HCT116 (cell line): Measurements from ENCODE around the gene FBXO42. TPM values are rescaled to one million over a fixed set of nuclear protein-coding genes. Genes with fewer than 3 reads are reported as not detected.

ENCODE experiments used
- ATAC-seq: fragments of 200-7000 bp; cut with Tn5 transposase; 2 replicates; pipeline ENCODE4 v1.9.1; 2020; ENCODE audit warnings: mild to moderate bottlenecking, moderate library complexity
- BruUV-seq: library from RNA; stranded (reverse); fragments of 400-500 nt; replicated peaks from 2 replicates; lab custom pipeline; 2021; lab: Mats Ljungman, UMichigan
- CTCF ChIA-PET: fragments of 300-600 bp; sonication (Branson Sonifier 250); formaldehyde crosslinking; loops from one replicate; lab custom pipeline; 2021; ENCODE audit warnings: antibody characterized with exemption; lab: Charles Lee
- POLR2A ChIA-PET: fragments of 300-600, 350-600 bp; sonication (Branson Sonifier 250); formaldehyde crosslinking; loops from one replicate; lab custom pipeline; 2021; ENCODE audit warnings: antibody characterized with exemption; lab: Charles Lee
- RAD21 ChIA-PET, 2 experiments: fragments of 300-600 bp; sonication (Branson Sonifier 250); formaldehyde crosslinking; loops; one replicate each; lab custom pipeline; 2023; ENCODE audit warnings: low total read pairs in 2 of 2; ENCODE audit not compliant: uncharacterized antibody in 2 of 2, unreplicated experiment in 2 of 2, low non-redundant PET in 1 of 2; lab: Charles Lee
- DNase-seq: peaks from one replicate; pipeline ENCODE4 v3.0.0-alpha.2; 2010; ENCODE audit warnings: low read depth, low spot score
- H2AFZ ChIP-seq: fragments of 200-600 bp; shearing (Covaris generic), sonication (generic); 2 replicates; pipeline ENCODE4 v1.6.1; 2017; ENCODE audit warnings: low read depth, mixed run types, mixed read lengths, antibody characterized with exemption, low read length; ENCODE audit not compliant: poor library complexity, severe bottlenecking
- H3K27ac ChIP-seq: 2 replicates; pipeline ENCODE4 v1.5.1; 2012; ENCODE audit warnings: low read depth, low read length
- H3K27me3 ChIP-seq: fragments of 200-600 bp; sonication (generic); 2 replicates; pipeline ENCODE4 v1.6.1; 2016; ENCODE audit warnings: mixed run types, low read length, mixed read lengths; ENCODE audit not compliant: insufficient read depth
- H3K36me3 ChIP-seq, 2 experiments: fragments of 200-500 bp in 1 of 2; fragments of 200-600 bp in 1 of 2; sonication (Bioruptor generic) in 1 of 2; sonication (generic) in 1 of 2; 2 replicates each; pipeline versions ENCODE4 v1.5.1 to v1.6.1; 2014 to 2016; ENCODE audit warnings: low read length in 2 of 2, inconsistent platforms in 1 of 2, mixed read lengths in 1 of 2, mixed run types in 1 of 2; ENCODE audit not compliant: insufficient read depth in 2 of 2, control insufficient read depth in 1 of 2
- H3K4me1 ChIP-seq, 2 experiments: fragments of 200-600 bp in 1 of 2; sonication (generic) in 1 of 2; 2 replicates each; pipeline versions ENCODE4 v1.5.1 to v1.6.1; 2012 to 2017; ENCODE audit warnings: low read length in 2 of 2, inconsistent platforms in 1 of 2, mild to moderate bottlenecking in 1 of 2, mixed read lengths in 1 of 2, mixed run types in 1 of 2, moderate library complexity in 1 of 2; ENCODE audit not compliant: insufficient read depth in 2 of 2, control insufficient read depth in 1 of 2
- H3K4me2 ChIP-seq: fragments of 200-600 bp; sonication (generic); 2 replicates; pipeline ENCODE4 v1.6.1; 2017; ENCODE audit warnings: mixed run types, low read length, mixed read lengths
- H3K4me3 ChIP-seq, 2 experiments: fragments of 200-600 bp in 1 of 2; sonication (generic) in 1 of 2; replicated peaks in 1 of 2; 2 replicates each; pipeline ENCODE4 v1.5.1; 2011 to 2016; ENCODE audit warnings: low read length in 2 of 2, control low read depth in 1 of 2, low read depth in 1 of 2, mild to moderate bottlenecking in 1 of 2, mixed read lengths in 1 of 2, mixed run types in 1 of 2
- H3K79me2 ChIP-seq: fragments of 200-600 bp; sonication (generic); 2 replicates; pipeline ENCODE4 v1.6.1; 2017; ENCODE audit warnings: mild to moderate bottlenecking, mixed run types, low read length, moderate library complexity, mixed read lengths; ENCODE audit not compliant: insufficient read depth
- H3K9ac ChIP-seq: fragments of 200-600 bp; sonication (generic); 2 replicates; pipeline ENCODE4 v1.6.1; 2016; ENCODE audit warnings: low read length, mixed read lengths
- H3K9me2 ChIP-seq: fragments of 200-600 bp; sonication (generic), shearing (Covaris generic); 2 replicates; pipeline ENCODE4 v1.6.1; 2017; ENCODE audit warnings: mixed run types, mild to moderate bottlenecking, moderate library complexity; ENCODE audit not compliant: insufficient read depth
- H3K9me3 ChIP-seq, 2 experiments: fragments of 200-500 bp in 1 of 2; fragments of 200-600 bp in 1 of 2; sonication (Bioruptor generic) in 1 of 2; sonication (generic) in 1 of 2; 2 replicates each; pipeline ENCODE4 v1.6.1; 2014 to 2017; ENCODE audit warnings: low read length in 2 of 2, mixed read lengths in 2 of 2, inconsistent platforms in 1 of 2, low read depth in 1 of 2, mild to moderate bottlenecking in 1 of 2, mixed run types in 1 of 2, moderate library complexity in 1 of 2; ENCODE audit not compliant: control insufficient read depth in 1 of 2, insufficient read depth in 1 of 2
- H4K20me1 ChIP-seq: fragments of 200-600 bp; sonication (generic), shearing (Covaris generic); 2 replicates; pipeline ENCODE4 v1.6.1; 2017; ENCODE audit warnings: mixed run types, mild to moderate bottlenecking, moderate library complexity; ENCODE audit not compliant: insufficient read depth
- CEBPB ChIP-seq: IDR thresholded peaks from 2 replicates; pipeline ENCODE4 v1.6.1; 2012; ENCODE audit warnings: low read depth
- EZH2 ChIP-seq: fragments of 200-600 bp; sonication (generic); IDR thresholded peaks from 2 replicates; pipeline ENCODE4 v1.6.1; 2017; ENCODE audit warnings: antibody characterized with exemption, mixed run types
- FOSL1 ChIP-seq: IDR thresholded peaks from 2 replicates; pipeline ENCODE4 v1.6.1; 2012; ENCODE audit warnings: low read depth
- MAX ChIP-seq: IDR thresholded peaks from 2 replicates; pipeline ENCODE4 v1.6.1; 2012
- RAD21 ChIP-seq: IDR thresholded peaks from 2 replicates; pipeline ENCODE4 v1.6.1; 2012; ENCODE audit warnings: low read depth, mild to moderate bottlenecking
- SP1 ChIP-seq: IDR thresholded peaks from 2 replicates; pipeline ENCODE4 v1.6.1; 2012; ENCODE audit warnings: low read depth
- SRF ChIP-seq: IDR thresholded peaks from 2 replicates; pipeline ENCODE4 v1.6.1; 2012; ENCODE audit warnings: low read depth
- ZBTB33 ChIP-seq: IDR thresholded peaks from 2 replicates; pipeline ENCODE4 v1.6.1; 2011; ENCODE audit warnings: mild to moderate bottlenecking, low read length, moderate library complexity; ENCODE audit not compliant: insufficient replicate concordance; ENCODE audit errors: extremely low read depth
- ZFX ChIP-seq: fragments of 450-650 bp; IDR thresholded peaks from 2 replicates; pipeline ENCODE4 v1.6.1; 2017
- ZNF274 ChIP-seq: fragments of 200-500 bp; sonication (Bioruptor generic); IDR thresholded peaks from 2 replicates; pipeline ENCODE4 v1.6.1; 2014; ENCODE audit warnings: mild to moderate bottlenecking, low read depth, low read length, inconsistent platforms
- intact Hi-C: fragments of 100-400 bp; cut with micrococcal nuclease; formaldehyde crosslinking; loops from 2 replicates; pipeline ENCODE4 v1.10.0; 2022
- total RNA-seq: library from RNA; stranded (reverse); gene quantifications from one replicate; pipeline ENCODE4 v1.2.1, GENCODE V29; 2021; ENCODE audit not compliant: unreplicated experiment
- TF ChIP-seq, protein P1 (sequence below), 3 experiments: fragments of 200-600 bp in 1 of 3; sonication (generic) in 1 of 3; IDR thresholded peaks in 2 of 3; conservative IDR thresholded peaks in 1 of 3; 2 replicates each; pipeline ENCODE4 v1.5.1; 2012 to 2017; ENCODE audit warnings: low read depth in 2 of 3, low read length in 2 of 3, antibody characterized with exemption in 1 of 3, borderline replicate concordance in 1 of 3, control low read depth in 1 of 3, mild to moderate bottlenecking in 1 of 3, mixed read lengths in 1 of 3, mixed run types in 1 of 3, moderate library complexity in 1 of 3; ENCODE audit not compliant: insufficient read depth in 1 of 3

Gene FBXO42
- total RNA-seq, 1 experiment from 2014 or later, result 20.6 TPM

GRCh38 chr1:16292739-16293138, 59.5 kb downstream of the FBXO42 start:
- no peaks in the 10 kb centered on the region for H3K9me2 ChIP-seq
- DNase-seq (no peak), ATAC-seq (no peak)
- H3K27me3 ChIP-seq, result no peaks in the 10 kb centered on the region
- intact Hi-C loops, result no loop called here
- H3K4me2 ChIP-seq, result no peak overlapping the region
- no peak for TF ChIP-seq SP1
- no peak for TF ChIP-seq MAX
- no peak for TF ChIP-seq ZBTB33
- no peak for TF ChIP-seq SRF
- no peak for TF ChIP-seq ZFX
- no peak for TF ChIP-seq CEBPB
- no peak for TF ChIP-seq EZH2
- BruUV-seq, result no TSS peak
- POLR2A ChIA-PET, result interaction anchor here (0.6 to 1.2 kb wide), 2 partner anchors 9 to 81 kb away, joined by 3 read pairs; no protein-coding TSS in a partner anchor
- CTCF ChIA-PET, result no interaction called here
- H3K79me2 ChIP-seq, result no peaks in the 10 kb centered on the region
- H3K4me1 ChIP-seq, result no peaks in the 10 kb centered on the region; a peak in 1 of 4 replicates
- H2AFZ ChIP-seq, result no peak overlapping the region
- H3K27ac ChIP-seq, result no peak overlapping the region
- H3K36me3 ChIP-seq, result peaks cover 0 to 4% of the 10 kb centered on the region in 2 experiments; a peak in 1 of 4 replicates
- H3K4me3 ChIP-seq, result no peak overlapping the region
- H3K9me3 ChIP-seq, result no peaks in the 10 kb centered on the region
- H3K9ac ChIP-seq, result no peak overlapping the region
- H4K20me1 ChIP-seq, result no peaks in the 10 kb centered on the region
- RAD21 ChIA-PET, result no interaction called here

DNA sequence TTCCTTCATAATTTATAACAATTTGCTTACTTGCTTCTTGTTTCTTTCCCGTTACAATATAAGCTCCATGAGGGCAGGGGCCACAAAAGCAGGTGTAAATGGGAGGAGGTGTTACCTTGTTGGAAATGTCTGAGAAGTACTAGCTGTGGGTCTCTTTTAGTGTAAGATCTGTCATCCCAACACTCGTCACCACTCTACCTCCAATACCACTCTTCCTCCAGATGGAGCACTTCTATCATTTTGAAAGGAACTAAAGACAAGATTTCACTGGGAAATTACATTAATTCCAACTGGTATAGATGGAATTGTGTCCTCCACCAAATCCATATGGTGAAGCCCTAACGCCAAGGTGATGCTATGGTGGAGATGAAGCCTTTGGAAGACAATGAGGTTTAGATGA, 62.3 kb downstream of the FBXO42 start:
- no peaks in the 10 kb centered on the region for H3K9me3 ChIP-seq
- POLR2A ChIA-PET, result no interaction called here
- no peak for DNase-seq
- TF ChIP-seq ZNF274 (no peak), RAD21 (peak; percentile 26), FOSL1 (no peak)
- TF ChIP-seq, protein P1, sequence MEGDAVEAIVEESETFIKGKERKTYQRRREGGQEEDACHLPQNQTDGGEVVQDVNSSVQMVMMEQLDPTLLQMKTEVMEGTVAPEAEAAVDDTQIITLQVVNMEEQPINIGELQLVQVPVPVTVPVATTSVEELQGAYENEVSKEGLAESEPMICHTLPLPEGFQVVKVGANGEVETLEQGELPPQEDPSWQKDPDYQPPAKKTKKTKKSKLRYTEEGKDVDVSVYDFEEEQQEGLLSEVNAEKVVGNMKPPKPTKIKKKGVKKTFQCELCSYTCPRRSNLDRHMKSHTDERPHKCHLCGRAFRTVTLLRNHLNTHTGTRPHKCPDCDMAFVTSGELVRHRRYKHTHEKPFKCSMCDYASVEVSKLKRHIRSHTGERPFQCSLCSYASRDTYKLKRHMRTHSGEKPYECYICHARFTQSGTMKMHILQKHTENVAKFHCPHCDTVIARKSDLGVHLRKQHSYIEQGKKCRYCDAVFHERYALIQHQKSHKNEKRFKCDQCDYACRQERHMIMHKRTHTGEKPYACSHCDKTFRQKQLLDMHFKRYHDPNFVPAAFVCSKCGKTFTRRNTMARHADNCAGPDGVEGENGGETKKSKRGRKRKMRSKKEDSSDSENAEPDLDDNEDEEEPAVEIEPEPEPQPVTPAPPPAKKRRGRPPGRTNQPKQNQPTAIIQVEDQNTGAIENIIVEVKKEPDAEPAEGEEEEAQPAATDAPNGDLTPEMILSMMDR (IDR thresholded peaks at IDR 0.05 in 2 of 3, conservative IDR thresholded peaks at IDR 0.05 in 1 of 3; ENCODE audit: borderline replicate concordance in 1 of 3, insufficient read depth in 1 of 3, low read depth in 2 of 3, low read length in 2 of 3), result peak in 1 of 3 experiments; percentile 26; a peak in 2 of 6 replicates
- TF ChIP-seq, all 23 proteins: peak for 2
- no peaks in the 10 kb centered on the region for H3K9me2 ChIP-seq
- BruUV-seq, result no TSS peak
- H3K27me3 ChIP-seq, result no peaks in the 10 kb centered on the region
- H3K79me2 ChIP-seq, result no peaks in the 10 kb centered on the region
- H3K4me2 ChIP-seq, result no peak overlapping the region
- ATAC-seq, result no peak
- no peak overlapping the region for H3K27ac ChIP-seq
- CTCF ChIA-PET, result interaction anchor here (1.1 kb wide), 1 partner anchor 74 kb away, joined by 3 read pairs; no protein-coding TSS in a partner anchor
- H3K9ac ChIP-seq, result no peak overlapping the region
- H3K36me3 ChIP-seq, result peaks cover 3 to 4% of the 10 kb centered on the region in 2 experiments; a peak in 1 of 4 replicates
- H4K20me1 ChIP-seq, result no peaks in the 10 kb centered on the region
- intact Hi-C loops, result no loop called here
- H3K4me3 ChIP-seq, result no peak overlapping the region
- no peaks in the 10 kb centered on the region for H3K4me1 ChIP-seq
- H2AFZ ChIP-seq, result no peak overlapping the region
- RAD21 ChIA-PET, result no interaction called here
